HG03135 (cell line): ENCODE results near the gene ETNK1.

Experiments used
- ATAC-seq: cut with Tn5 transposase; IDR thresholded peaks from one replicate; pipeline ENCODE4 v1.9.1; 2021; ENCODE audit warnings: mild to moderate bottlenecking, moderate library complexity; ENCODE audit not compliant: unreplicated experiment

The ETNK1 gene

GRCh38 chr12:22631863-22632463 is 7.0 kb downstream of the ETNK1 start:
- ATAC-seq: no peak

GRCh38 chr12:22634883-22635282 is 9.9 kb downstream of the ETNK1 start:
- no peak for ATAC-seq

- no peak for ATAC-seq
Measured at GRCh38 chr12:22635812-22636211, 10.8 kb downstream of the ETNK1 start.

GRCh38 chr12:22640851-22641250 is 15.9 kb downstream of the ETNK1 start:
- no peak for ATAC-seq

GRCh38 chr12:22641353-22642053 is 16.5 kb downstream of the ETNK1 start:
- ATAC-seq: no peak

GRCh38 chr12:22648668-22649067 is 23.7 kb downstream of the ETNK1 start:
- no peak for ATAC-seq

GRCh38 chr12:22653075-22653474 is 28.1 kb downstream of the ETNK1 start:
- no peak for ATAC-seq

GRCh38 chr12:22653791-22654190 is 28.8 kb downstream of the ETNK1 start:
- no peak for ATAC-seq

GRCh38 chr12:22656376-22656775 is 31.4 kb downstream of the ETNK1 start:
- ATAC-seq: no peak

- no peak for ATAC-seq
Measured at GRCh38 chr12:22656831-22657230, 31.9 kb downstream of the ETNK1 start.

GRCh38 chr12:22657538-22657937 is 32.6 kb downstream of the ETNK1 start:
- ATAC-seq: no peak

- no peak for ATAC-seq
Measured at GRCh38 chr12:22658214-22658613, 33.2 kb downstream of the ETNK1 start.

- ATAC-seq: no peak
Measured at GRCh38 chr12:22662356-22662755, 37.4 kb downstream of the ETNK1 start.

GRCh38 chr12:22665476-22665875 is 40.5 kb downstream of the ETNK1 start:
- ATAC-seq: no peak

GRCh38 chr12:22667122-22667521 is 42.2 kb downstream of the ETNK1 start:
- no peak for ATAC-seq

- no peak for ATAC-seq
Measured at GRCh38 chr12:22668441-22668840, 43.5 kb downstream of the ETNK1 start.

- no peak for ATAC-seq
Measured at GRCh38 chr12:22670762-22671161, 45.8 kb downstream of the ETNK1 start.

GRCh38 chr12:22672951-22673350 is 48.0 kb downstream of the ETNK1 start:
- ATAC-seq: no peak

- ATAC-seq: no peak
Measured at GRCh38 chr12:22677781-22678574, 53.0 kb downstream of the ETNK1 start.

- no peak for ATAC-seq
Measured at GRCh38 chr12:22682663-22683062, 57.7 kb downstream of the ETNK1 start.

- ATAC-seq: no peak
Measured at GRCh38 chr12:22683131-22683530, 58.2 kb downstream of the ETNK1 start.
